GM06990 (cell line): ENCODE data around the gene NHLRC4.

Experiments used
- DNase-seq: peaks from one replicate; pipeline ENCODE4 v3.0.0-alpha.2; 2011; ENCODE audit not compliant: insufficient read length; ENCODE audit errors: extremely low read depth
- H3K27me3 ChIP-seq: replicated peaks from 2 replicates; pipeline ENCODE4 v1.6.0; 2011; ENCODE audit warnings: low read length; ENCODE audit not compliant: control insufficient read depth, insufficient read depth
- H3K36me3 ChIP-seq: 2 replicates; pipeline ENCODE4 v1.5.1; 2011; ENCODE audit warnings: low read length; ENCODE audit not compliant: control insufficient read depth, insufficient read depth
- H3K4me3 ChIP-seq: replicated peaks from 2 replicates; pipeline ENCODE4 v1.5.1; 2011; ENCODE audit warnings: low read depth, mild to moderate bottlenecking, control low read depth, low read length
- TF ChIP-seq, protein P1 (sequence below): IDR thresholded peaks from 2 replicates; pipeline ENCODE4 v1.5.1; 2011; ENCODE audit warnings: low read length, control low read depth, mild to moderate bottlenecking, inconsistent platforms; ENCODE audit not compliant: insufficient read depth, poor library complexity, severe bottlenecking

NHLRC4 gene

DNA sequence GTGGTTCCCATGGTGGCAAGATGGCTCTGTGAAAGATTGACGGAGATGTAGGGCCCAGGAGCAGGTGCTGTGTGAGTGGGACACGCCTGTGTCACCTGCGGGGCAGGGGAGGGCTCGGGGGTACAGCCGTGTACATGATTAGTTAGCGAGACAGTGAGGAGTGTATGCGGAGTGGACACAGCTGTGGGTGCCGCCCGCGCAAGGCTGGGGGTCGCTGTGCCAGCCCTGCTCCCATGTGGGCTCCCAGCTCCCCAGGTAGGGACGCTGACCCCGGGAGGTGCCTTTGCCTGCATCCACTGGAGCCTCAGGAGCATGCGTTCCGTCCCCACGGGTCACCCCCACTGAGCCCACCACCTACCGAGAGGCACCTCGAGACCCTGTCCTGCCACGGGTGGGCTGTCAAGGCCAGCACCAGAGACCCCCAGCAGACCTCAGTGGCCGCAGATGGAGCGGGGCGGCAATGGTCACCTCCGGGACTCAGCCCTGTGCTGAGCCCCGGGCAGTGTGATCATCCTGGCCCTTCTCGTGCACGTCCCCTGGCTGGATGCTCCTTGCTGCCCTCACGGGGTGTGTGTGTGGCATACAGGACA lies 31.9 kb upstream of the NHLRC4 start:
- Histone ChIP-seq H3K27me3 (no peaks in the 10 kb centered on the region), H3K36me3 (peaks cover 10% of the 10 kb centered on the region), H3K4me3 (no peak overlapping the region)
- TF ChIP-seq, protein P1, sequence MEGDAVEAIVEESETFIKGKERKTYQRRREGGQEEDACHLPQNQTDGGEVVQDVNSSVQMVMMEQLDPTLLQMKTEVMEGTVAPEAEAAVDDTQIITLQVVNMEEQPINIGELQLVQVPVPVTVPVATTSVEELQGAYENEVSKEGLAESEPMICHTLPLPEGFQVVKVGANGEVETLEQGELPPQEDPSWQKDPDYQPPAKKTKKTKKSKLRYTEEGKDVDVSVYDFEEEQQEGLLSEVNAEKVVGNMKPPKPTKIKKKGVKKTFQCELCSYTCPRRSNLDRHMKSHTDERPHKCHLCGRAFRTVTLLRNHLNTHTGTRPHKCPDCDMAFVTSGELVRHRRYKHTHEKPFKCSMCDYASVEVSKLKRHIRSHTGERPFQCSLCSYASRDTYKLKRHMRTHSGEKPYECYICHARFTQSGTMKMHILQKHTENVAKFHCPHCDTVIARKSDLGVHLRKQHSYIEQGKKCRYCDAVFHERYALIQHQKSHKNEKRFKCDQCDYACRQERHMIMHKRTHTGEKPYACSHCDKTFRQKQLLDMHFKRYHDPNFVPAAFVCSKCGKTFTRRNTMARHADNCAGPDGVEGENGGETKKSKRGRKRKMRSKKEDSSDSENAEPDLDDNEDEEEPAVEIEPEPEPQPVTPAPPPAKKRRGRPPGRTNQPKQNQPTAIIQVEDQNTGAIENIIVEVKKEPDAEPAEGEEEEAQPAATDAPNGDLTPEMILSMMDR = no peak
- DNase-seq = no peak

DNA sequence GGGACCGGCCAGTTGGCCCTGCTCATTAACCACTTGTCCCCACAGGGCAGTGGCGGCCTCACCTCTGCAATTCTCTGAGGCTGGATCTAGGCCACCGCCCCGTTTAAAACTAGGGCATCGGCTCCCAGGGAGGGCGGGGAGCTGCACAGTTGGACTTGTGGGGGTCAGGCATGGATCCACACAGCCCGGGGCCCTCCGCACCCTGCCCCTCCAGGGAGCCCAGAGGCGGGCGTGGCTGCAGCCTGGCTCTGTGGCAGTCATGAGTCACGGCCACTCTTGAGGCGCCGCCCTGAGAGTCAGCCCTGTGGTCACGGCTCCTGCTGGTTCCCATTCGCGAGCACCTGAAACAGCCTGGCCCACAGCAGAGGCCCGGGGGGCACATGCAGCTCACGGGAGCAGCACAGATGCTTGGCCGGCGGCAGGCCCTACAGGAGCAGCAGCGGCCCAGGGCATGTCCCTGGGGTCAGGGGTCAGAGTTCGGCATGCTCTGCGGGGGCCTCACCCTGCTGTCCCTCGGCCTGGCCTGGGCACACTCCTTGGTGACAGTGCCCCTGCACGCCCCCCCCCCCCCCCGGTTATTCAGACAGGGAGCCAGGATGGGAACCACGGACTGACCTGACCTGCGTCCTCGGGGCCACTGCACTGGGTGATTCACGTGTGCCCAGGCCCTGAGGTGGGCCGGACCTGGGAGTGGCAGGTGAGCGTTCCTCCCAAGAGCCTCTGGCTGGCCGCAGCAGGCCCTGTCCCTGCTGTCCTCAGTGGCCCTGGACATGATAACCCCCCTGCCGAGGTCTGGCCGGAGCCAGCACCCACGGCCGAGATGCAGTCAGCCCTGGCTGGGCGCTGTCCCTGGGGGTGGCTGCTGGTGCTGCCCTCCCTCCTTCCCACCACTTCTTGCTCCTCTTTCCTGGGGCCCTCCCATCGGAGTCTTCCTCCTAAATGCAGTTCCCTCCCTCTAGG lies 31.1 kb upstream of the NHLRC4 start:
- peaks cover 11% of the 10 kb centered on the region for H3K36me3 ChIP-seq
- H3K4me3 ChIP-seq = no peak overlapping the region
- DNase-seq = no peak
- TF ChIP-seq, protein P1 = no peak
- H3K27me3 ChIP-seq = no peaks in the 10 kb centered on the region

- no peak overlapping the region for H3K4me3 ChIP-seq
- TF ChIP-seq, protein P1 = no peak
- DNase-seq = no peak
- peaks cover 11% of the 10 kb centered on the region for H3K36me3 ChIP-seq
- H3K27me3 ChIP-seq = no peaks in the 10 kb centered on the region
These were observed 30.1 kb upstream of the NHLRC4 start for GRCh38 chr16:536746-537145.

DNA sequence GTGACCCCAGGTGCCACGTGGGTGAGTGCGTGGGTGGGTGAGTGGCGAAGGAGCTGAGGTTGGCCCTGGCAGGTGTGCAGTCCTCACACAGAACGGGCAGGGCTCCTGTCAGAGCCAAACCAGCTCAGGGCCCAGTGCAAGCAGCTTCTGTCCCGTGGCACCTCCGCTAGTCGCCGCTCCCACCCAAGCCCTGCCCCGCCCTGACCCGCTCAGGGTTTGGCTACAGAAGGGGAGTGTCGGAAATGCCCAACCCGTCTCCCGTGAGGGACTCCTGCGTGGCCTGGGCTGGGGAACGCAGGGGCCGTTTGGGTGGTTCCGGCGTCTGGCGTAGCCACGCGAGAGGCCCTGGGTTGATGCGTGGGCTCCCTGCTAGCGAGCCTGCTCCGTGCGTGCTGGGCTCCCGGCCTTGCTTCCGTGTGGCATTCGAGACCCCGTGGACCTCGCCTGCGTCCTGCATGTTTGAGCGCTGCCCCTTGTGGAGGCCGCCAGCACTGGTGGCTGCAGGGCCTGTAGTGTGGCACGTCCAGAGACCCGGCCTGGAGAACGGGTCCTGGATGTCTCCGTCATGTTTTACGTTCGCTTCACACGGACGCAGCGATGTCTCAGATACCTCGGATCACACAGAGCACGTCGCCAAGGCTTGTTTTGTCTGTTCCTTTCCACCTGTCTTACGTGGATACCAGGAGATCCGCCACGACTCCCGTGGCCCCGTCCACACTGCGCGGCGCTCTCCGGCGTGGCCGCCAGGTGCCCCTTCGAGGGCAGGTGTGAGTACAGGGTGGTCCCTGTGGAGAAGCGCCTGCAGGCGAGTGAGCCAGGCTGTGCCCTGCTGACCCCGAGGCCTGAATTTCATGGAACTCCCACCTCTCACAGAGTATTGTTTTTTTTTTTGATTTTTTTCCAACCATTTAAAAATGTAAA lies 29.1 kb upstream of the NHLRC4 start:
- no peak for DNase-seq
- Histone ChIP-seq H3K27me3 (no peaks in the 10 kb centered on the region), H3K36me3 (peaks cover 11% of the 10 kb centered on the region), H3K4me3 (no peak overlapping the region)
- TF ChIP-seq, protein P1 = no peak

DNA sequence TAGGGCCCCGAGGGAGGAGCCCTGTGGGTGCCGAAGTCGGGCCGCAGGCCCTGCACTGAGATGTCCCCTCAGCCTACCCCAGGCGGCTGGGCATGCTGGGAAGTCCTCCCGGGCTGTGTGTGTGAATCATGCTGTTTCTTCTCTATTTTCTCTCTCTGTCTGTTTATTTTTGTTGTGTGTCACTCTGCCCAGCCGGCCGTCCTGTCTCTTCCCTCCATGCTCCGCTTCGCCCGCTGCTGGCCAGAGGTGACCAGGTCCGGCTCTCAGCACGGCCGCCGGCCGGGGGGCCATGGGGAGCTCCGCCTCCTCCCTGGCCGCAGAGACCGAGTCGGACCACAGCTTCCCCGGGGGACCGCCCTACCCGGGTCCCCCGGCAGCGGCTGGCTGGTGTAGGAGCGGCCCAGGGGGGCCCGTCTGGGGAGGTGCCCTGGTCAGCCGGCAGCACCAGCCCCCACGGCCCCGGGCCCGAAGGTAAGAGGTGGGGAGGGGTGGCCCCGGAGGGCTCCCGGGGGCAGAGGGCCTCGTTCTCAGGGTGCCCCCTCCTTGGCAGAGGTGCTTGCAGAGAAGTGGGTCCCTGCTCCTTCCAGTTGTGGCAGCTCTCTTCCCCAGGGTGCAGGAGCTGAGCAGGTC lies 26.8 kb upstream of the NHLRC4 start:
- TF ChIP-seq, protein P1 = no peak
- no peak for DNase-seq
- Histone ChIP-seq H3K36me3 (peaks cover 10% of the 10 kb centered on the region), H3K27me3 (no peaks in the 10 kb centered on the region), H3K4me3 (no peak overlapping the region)
